GM12865 (cell line): ENCODE measurements around the gene HNRNPA3.

Experiments
- DNase-seq: peaks from one replicate; pipeline ENCODE4 v3.0.0; 2010; ENCODE audit warnings: low read depth
- H3K4me3 ChIP-seq: 2 replicates; pipeline ENCODE4 v1.5.1; 2011; ENCODE audit warnings: mild to moderate bottlenecking, low read depth, low read length, control low read depth
- TF ChIP-seq, protein P1 (sequence below): IDR thresholded peaks from 2 replicates; pipeline ENCODE4 v1.5.1; 2011; ENCODE audit warnings: low read length, control low read depth, low read depth, inconsistent platforms; ENCODE audit not compliant: insufficient read depth; ENCODE audit errors: missing control alignments

Gene HNRNPA3

DNA sequence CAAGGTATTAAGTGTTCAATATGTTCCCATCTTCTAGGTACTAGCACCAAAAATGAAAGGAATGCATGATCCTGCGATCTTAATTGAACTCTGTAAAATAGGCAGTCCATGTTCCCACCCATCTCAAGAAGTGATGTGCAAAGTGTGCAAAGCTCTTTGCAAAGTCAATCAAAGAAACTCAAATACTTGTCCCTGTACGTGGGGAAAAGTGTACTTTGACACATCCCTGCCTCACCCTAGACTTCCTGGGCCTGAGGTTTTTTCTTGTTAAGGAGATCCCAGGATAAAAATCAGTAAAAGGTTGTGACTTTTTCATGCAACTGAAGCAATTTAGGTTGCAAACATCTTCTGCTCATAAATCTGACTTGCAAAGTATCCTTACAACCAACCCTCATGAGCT is 25.3 kb downstream of the HNRNPA3 start:
- TF ChIP-seq, protein P1, sequence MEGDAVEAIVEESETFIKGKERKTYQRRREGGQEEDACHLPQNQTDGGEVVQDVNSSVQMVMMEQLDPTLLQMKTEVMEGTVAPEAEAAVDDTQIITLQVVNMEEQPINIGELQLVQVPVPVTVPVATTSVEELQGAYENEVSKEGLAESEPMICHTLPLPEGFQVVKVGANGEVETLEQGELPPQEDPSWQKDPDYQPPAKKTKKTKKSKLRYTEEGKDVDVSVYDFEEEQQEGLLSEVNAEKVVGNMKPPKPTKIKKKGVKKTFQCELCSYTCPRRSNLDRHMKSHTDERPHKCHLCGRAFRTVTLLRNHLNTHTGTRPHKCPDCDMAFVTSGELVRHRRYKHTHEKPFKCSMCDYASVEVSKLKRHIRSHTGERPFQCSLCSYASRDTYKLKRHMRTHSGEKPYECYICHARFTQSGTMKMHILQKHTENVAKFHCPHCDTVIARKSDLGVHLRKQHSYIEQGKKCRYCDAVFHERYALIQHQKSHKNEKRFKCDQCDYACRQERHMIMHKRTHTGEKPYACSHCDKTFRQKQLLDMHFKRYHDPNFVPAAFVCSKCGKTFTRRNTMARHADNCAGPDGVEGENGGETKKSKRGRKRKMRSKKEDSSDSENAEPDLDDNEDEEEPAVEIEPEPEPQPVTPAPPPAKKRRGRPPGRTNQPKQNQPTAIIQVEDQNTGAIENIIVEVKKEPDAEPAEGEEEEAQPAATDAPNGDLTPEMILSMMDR, result no peak
- DNase-seq, result no peak
- no peak overlapping the region for H3K4me3 ChIP-seq

DNA sequence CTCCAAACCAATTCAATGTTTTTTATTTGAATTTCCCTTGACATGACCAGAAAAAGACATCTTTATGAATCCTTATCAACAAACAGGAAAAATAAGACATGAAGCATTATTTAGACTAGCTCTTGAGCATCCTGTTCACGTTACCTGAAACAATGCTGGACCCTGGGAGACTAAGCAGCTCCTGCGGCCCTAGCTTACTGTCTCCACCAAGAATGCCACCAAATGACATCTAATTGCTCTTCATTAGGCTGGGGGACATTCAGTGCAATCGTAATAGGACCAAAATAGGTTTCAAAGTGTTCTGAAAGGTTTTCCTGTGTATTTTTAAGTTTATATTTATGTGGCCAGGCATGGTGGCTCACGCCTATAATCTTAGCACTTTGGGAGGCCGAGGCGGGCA is 26.5 kb downstream of the HNRNPA3 start:
- no peak overlapping the region for H3K4me3 ChIP-seq
- TF ChIP-seq, protein P1, result no peak
- DNase-seq, result no peak

DNA sequence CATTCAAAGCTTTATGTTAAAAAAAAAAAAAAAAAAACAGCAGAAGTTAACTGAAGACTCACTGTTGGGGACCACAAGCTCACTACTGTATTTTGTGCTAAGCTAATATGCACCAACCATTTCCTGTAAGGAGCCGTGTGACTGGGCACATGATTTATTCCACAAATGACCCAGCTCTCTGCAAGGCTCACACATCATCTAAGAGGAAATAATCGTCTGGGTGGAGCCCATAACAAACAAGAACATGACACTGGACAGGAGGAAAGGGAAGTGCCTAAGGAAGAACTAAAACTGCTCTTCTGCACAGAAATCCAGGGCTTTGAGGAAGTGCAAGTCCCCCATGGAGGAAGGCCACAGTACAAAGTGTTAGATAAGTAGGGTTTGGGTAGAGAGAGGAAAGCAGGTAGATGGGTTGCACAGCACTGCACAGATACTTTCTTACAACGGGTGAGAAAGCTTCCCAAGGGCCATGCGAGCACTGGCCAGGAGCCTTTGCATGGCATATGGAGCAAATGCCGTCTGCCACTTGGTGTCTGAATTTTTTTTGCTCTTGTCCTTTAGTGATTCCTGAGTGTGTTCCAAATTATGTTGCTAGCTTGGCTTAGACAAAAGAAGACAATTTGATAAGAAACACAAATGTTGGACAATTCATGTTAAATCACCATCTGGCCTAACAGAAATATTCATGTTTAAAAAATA is 27.5 kb downstream of the HNRNPA3 start:
- DNase-seq, result peak; percentile 67
- TF ChIP-seq, protein P1, result no peak
- H3K4me3 ChIP-seq, result no peak overlapping the region

DNA sequence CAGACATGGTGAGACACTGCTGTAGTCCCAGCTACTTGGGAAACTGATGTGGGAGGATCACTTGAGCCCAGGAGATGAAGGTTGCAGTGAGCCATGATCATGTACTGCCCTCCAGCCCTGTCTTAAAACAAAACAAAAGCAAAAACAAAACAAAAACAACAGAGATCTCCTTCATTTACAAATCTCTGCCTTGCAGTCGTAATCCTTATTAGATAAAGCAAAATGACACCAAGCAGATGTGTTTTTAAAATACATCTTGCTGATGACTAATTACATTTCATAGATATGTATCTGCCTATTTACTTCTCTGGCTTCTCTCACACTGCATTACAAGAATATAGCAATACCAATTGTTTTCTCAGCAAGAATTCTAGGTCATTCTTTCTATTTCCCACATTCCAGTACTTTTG is 29.1 kb downstream of the HNRNPA3 start:
- 0 out of 2 replicates have a peak overlapping the region, but pooled peaks have one; percentile 9 for H3K4me3 ChIP-seq
- TF ChIP-seq, protein P1, result no peak
- DNase-seq, result no peak

DNA sequence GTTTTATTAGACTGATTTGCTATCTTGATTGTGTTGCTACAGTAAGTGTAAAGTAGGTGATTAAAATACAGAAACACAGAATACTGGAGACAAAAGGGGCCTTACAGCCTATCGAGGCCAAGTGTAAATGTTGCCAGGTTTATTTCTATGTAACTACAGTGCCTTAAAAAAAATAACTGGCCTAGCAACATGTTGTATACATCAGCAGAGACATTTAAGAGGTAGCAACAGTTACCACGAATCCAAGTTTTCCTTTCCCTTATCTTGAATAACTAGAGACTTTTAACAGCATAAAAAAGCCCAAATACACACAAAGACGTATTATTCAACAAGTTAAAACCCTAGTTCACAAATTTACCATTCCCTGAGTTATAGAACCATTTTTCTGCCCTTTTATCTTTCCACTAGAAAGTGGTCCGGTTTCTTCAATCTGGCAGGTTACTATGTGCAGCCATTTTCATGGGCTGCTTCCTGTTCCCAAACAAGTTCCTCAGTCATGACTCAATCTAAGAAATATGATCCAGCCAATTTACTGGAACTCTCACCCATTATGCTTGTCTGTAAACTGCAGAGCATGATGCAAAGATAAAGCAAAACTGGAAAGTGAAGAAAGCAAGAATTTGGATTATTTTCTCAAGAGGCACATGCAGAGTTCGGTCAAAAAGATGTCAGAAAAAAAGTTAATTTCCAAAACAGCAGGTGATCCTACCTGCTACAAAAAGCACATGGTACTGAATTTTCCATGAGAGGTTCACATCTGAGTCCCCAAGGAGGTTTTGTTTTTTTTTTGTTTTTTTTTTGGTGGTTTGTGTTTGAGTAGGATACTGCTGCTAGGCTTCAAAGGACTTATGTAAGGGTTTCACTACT is 29.8 kb downstream of the HNRNPA3 start:
- DNase-seq, result no peak
- 0 out of 2 replicates have a peak overlapping the region, but pooled peaks have one; percentile 9 for H3K4me3 ChIP-seq
- TF ChIP-seq, protein P1, result no peak

DNA sequence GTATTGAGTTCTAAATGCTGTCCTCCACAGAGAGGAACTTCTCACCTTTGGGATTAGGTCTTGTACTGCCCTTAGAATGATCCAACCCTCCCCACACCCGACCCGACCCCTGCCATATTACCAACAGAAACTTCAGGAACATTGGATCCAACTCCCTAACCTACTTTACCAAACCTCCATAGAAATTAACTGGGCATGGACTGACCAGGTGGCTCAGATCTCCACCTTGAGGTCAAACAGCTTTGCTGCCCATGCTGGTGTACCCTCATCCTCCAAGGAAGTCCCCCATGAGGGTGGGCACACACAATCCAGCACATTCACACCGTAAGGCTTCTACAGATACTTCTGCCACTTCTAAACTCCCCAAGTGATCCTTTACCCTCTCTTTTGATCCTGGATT is 30.5 kb downstream of the HNRNPA3 start:
- no peak for DNase-seq
- H3K4me3 ChIP-seq, result no peak overlapping the region
- TF ChIP-seq, protein P1, result no peak
